SK-N-SH (cell line): Measurements from ENCODE around the gene IL4. TPM values are rescaled to one million over a fixed set of nuclear protein-coding genes. Genes with fewer than 3 reads are reported as not detected.

Source experiments
- CTCF ChIA-PET: fragments of 300-600, 350-600 bp; formaldehyde crosslinking; extraction: SDS; loops from one replicate; lab custom pipeline; 2021; lab: Yijun Ruan, JAX
- POLR2A ChIA-PET: fragments of 350-600 bp; sonication (Branson Sonifier 250); formaldehyde crosslinking; extraction: SDS; loops from one replicate; lab custom pipeline; 2020; ENCODE audit warnings: antibody characterized with exemption, inconsistent platforms; lab: Yijun Ruan, JAX
- DNase-seq: peaks from one replicate; pipeline ENCODE4 v3.0.0; 2012
- H2AFZ ChIP-seq: fragments of 200-600 bp; sonication (generic); 2 replicates; pipeline ENCODE4 v1.8.1; 2016; ENCODE audit warnings: antibody characterized with exemption, mild to moderate bottlenecking, low read depth
- H3F3A ChIP-seq: fragments of 200-600 bp; sonication (generic); replicated peaks from 2 replicates; pipeline ENCODE3; 2016; ENCODE audit warnings: antibody characterized with exemption, mild to moderate bottlenecking; ENCODE audit not compliant: insufficient read depth
- H3K27ac ChIP-seq, 2 experiments: fragments of 200-500 bp in 1 of 2; fragments of 200-600 bp in 1 of 2; sonication (Bioruptor generic) in 1 of 2; sonication (generic), shearing (Covaris generic) in 1 of 2; 2 replicates each; pipeline versions ENCODE4 v1.5.1 to v1.6.1; 2014 to 2016; ENCODE audit warnings: low read depth in 2 of 2, inconsistent platforms in 1 of 2, low read length in 1 of 2, mild to moderate bottlenecking in 1 of 2, mixed read lengths in 1 of 2
- H3K27me3 ChIP-seq: fragments of 200-600 bp; sonication (generic), shearing (Covaris generic); 2 replicates; pipeline ENCODE4 v1.6.1; 2016; ENCODE audit warnings: mixed run types; ENCODE audit not compliant: insufficient read depth
- H3K36me3 ChIP-seq, 2 experiments: fragments of 200-500 bp in 1 of 2; fragments of 200-600 bp in 1 of 2; sonication (Bioruptor generic) in 1 of 2; sonication (generic) in 1 of 2; replicated peaks in 1 of 2; 2 replicates each; pipeline versions ENCODE3 to v1.5.1; 2014 to 2016; ENCODE audit warnings: low read length in 1 of 2, mild to moderate bottlenecking in 1 of 2; ENCODE audit not compliant: insufficient read depth in 2 of 2, control insufficient read depth in 1 of 2
- H3K4me1 ChIP-seq, 2 experiments: fragments of 200-500 bp in 1 of 2; fragments of 200-600 bp in 1 of 2; sonication (Bioruptor generic) in 1 of 2; sonication (generic), shearing (Covaris generic) in 1 of 2; 2 replicates each; pipeline versions ENCODE4 v1.5.1 to v1.6.1; 2014 to 2016; ENCODE audit warnings: low read depth in 1 of 2, low read length in 1 of 2, mixed run types in 1 of 2; ENCODE audit not compliant: insufficient read depth in 2 of 2, control insufficient read depth in 1 of 2
- H3K4me2 ChIP-seq: fragments of 200-600 bp; sonication (generic), shearing (Covaris generic); 2 replicates; pipeline ENCODE4 v1.6.1; 2017; ENCODE audit warnings: mixed run types
- H3K4me3 ChIP-seq, 2 experiments: fragments of 200-500 bp in 1 of 2; fragments of 200-600 bp in 1 of 2; sonication (Bioruptor generic) in 1 of 2; sonication (generic), shearing (Covaris generic) in 1 of 2; 2 replicates each; pipeline versions ENCODE4 v1.5.1 to v1.8.1; 2014 to 2016; ENCODE audit warnings: low read depth in 2 of 2, inconsistent platforms in 1 of 2, low read length in 1 of 2, mild to moderate bottlenecking in 1 of 2, mixed read lengths in 1 of 2, moderate library complexity in 1 of 2
- H3K79me2 ChIP-seq: fragments of 200-600 bp; sonication (generic); 2 replicates; pipeline ENCODE4 v1.8.1; 2017; ENCODE audit warnings: mild to moderate bottlenecking; ENCODE audit not compliant: insufficient read depth
- H3K9ac ChIP-seq: fragments of 200-600 bp; sonication (generic); 2 replicates; pipeline ENCODE4 v1.6.1; 2017; ENCODE audit warnings: mixed run types
- H3K9me2 ChIP-seq: fragments of 200-600 bp; sonication (generic); 2 replicates; pipeline ENCODE4 v1.6.1; 2017; ENCODE audit warnings: mixed run types
- H3K9me3 ChIP-seq: fragments of 200-600 bp; sonication (generic); 2 replicates; pipeline ENCODE4 v1.6.1; 2017; ENCODE audit warnings: mixed run types, mild to moderate bottlenecking, moderate library complexity
- H4K20me1 ChIP-seq: fragments of 200-600 bp; sonication (generic); 2 replicates; pipeline ENCODE4 v1.6.1; 2017; ENCODE audit warnings: mild to moderate bottlenecking, mixed run types; ENCODE audit not compliant: insufficient read depth
- CHD2 ChIP-seq: fragments of 150-350 bp; IDR thresholded peaks from 2 replicates; pipeline ENCODE4 v1.6.1; 2018; ENCODE audit warnings: low read length; ENCODE audit not compliant: partially characterized antibody
- JUND ChIP-seq: IDR thresholded peaks from 2 replicates; pipeline ENCODE4 v1.4.0; 2012
- MEF2A ChIP-seq: IDR thresholded peaks from 2 replicates; pipeline ENCODE4 v1.4.0; 2012; ENCODE audit warnings: low read depth, borderline replicate concordance
- NRF1 ChIP-seq: IDR thresholded peaks from 2 replicates; pipeline ENCODE4 v1.6.1; 2012; ENCODE audit warnings: low read depth, mild to moderate bottlenecking, low read length
- POLR2AphosphoS5 ChIP-seq: IDR thresholded peaks from 2 replicates; pipeline ENCODE4 v1.6.1; 2012; ENCODE audit warnings: low read depth, low read length
- RFX5 ChIP-seq: IDR thresholded peaks from 2 replicates; pipeline ENCODE4 v1.6.1; 2012; ENCODE audit warnings: mild to moderate bottlenecking, improper control_type of control experiment, low read length
- SIN3A ChIP-seq: IDR thresholded peaks from 2 replicates; pipeline ENCODE4 v1.6.1; 2012; ENCODE audit warnings: low read depth, mild to moderate bottlenecking, low read length, moderate library complexity, borderline replicate concordance
- SMC3 ChIP-seq: IDR thresholded peaks from 2 replicates; pipeline ENCODE4 v1.6.1; 2012; ENCODE audit warnings: low read depth, low read length, improper control_type of control experiment
- TCF12 ChIP-seq: IDR thresholded peaks from 2 replicates; pipeline ENCODE4 v1.4.0; 2012
- WGBS: methylation state at CpG from one replicate; pipeline ENCODE4 v1.1.6; 2017; ENCODE audit warnings: low lambda C conversion rate; 5-methylcytosine and 5-hydroxymethylcytosine counted together
- polyA plus RNA-seq, 3 experiments: library from polyadenylated mRNA; depleted of rRNA; stranded (reverse); fragments of >200 nt; gene quantifications; 2 replicates each; pipeline ENCODE4 v1.2.3, GENCODE V29; 2012
- TF ChIP-seq, protein P1 (sequence below): IDR thresholded peaks from 2 replicates; pipeline ENCODE4 v1.4.0; 2012; ENCODE audit warnings: low read depth, borderline replicate concordance
- TF ChIP-seq, protein P2 (sequence below): IDR thresholded peaks from 2 replicates; pipeline ENCODE4; 2012
- TF ChIP-seq, protein P3 (sequence below): fragments of 150-350 bp; IDR thresholded peaks from 2 replicates; pipeline ENCODE4 v1.6.1; 2016; ENCODE audit warnings: mild to moderate bottlenecking, low read depth, low read length
- TF ChIP-seq, protein P4 (sequence below): IDR thresholded peaks from 2 replicates; pipeline ENCODE4 v1.4.0; 2012; ENCODE audit warnings: low read depth
- TF ChIP-seq, protein P5 (sequence below): fragments of 200-600 bp; sonication (generic); IDR thresholded peaks from 2 replicates; pipeline ENCODE4 v1.6.1; 2017; ENCODE audit warnings: antibody characterized with exemption, mild to moderate bottlenecking, moderate library complexity

Gene IL4
- polyA plus RNA-seq, 1 of the 3 experiments (the other 2 are of a cell fraction): not detected

DNA sequence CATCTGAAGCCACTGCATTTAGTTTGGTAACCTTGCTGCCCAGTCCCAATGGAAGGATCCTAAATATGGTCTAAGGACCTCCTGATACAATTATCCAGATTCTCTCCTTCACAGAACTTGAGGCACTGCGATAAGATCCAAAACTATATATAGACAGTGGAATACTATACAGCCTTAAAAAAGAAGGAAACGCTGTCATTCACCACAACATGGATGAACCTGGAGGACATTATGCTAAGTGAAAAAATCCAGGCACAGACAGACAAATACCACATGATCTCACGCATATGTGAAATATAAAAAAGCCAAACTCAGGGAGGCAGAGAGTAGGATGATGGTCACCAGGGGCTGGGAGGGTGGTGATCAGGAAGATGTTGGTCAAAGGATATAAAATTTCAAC is 2.8 kb upstream of the IL4 start:
- no peaks in the 10 kb centered on the region for H3K36me3 ChIP-seq
- ChIA-PET POLR2A (no interaction called here), CTCF (interaction anchor here (0.7 to 0.8 kb wide), 2 partner anchors 12 to 144 kb away, joined by 3 read pairs; no protein-coding TSS in a partner anchor)
- H3K9me2 ChIP-seq: no peaks in the 10 kb centered on the region
- H3K4me1 ChIP-seq: peaks cover 3 to 10% of the 10 kb centered on the region in 2 experiments; a peak in 3 of 4 replicates
- H4K20me1 ChIP-seq: no peaks in the 10 kb centered on the region
- DNase-seq: no peak
- H3K4me3 ChIP-seq: no peak overlapping the region
- H3K27ac ChIP-seq: no peak overlapping the region
- TF ChIP-seq, protein P1, sequence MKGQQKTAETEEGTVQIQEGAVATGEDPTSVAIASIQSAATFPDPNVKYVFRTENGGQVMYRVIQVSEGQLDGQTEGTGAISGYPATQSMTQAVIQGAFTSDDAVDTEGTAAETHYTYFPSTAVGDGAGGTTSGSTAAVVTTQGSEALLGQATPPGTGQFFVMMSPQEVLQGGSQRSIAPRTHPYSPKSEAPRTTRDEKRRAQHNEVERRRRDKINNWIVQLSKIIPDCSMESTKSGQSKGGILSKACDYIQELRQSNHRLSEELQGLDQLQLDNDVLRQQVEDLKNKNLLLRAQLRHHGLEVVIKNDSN: no peak
- no peak for TF ChIP-seq RFX5
- no peak for TF ChIP-seq CHD2
- no peak for TF ChIP-seq JUND
- no peak for TF ChIP-seq MEF2A
- TF ChIP-seq, protein P2, sequence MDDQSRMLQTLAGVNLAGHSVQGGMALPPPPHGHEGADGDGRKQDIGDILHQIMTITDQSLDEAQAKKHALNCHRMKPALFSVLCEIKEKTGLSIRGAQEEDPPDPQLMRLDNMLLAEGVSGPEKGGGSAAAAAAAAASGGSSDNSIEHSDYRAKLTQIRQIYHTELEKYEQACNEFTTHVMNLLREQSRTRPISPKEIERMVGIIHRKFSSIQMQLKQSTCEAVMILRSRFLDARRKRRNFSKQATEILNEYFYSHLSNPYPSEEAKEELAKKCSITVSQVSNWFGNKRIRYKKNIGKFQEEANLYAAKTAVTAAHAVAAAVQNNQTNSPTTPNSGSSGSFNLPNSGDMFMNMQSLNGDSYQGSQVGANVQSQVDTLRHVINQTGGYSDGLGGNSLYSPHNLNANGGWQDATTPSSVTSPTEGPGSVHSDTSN: no peak
- no peak for TF ChIP-seq POLR2AphosphoS5
- TF ChIP-seq, protein P3, sequence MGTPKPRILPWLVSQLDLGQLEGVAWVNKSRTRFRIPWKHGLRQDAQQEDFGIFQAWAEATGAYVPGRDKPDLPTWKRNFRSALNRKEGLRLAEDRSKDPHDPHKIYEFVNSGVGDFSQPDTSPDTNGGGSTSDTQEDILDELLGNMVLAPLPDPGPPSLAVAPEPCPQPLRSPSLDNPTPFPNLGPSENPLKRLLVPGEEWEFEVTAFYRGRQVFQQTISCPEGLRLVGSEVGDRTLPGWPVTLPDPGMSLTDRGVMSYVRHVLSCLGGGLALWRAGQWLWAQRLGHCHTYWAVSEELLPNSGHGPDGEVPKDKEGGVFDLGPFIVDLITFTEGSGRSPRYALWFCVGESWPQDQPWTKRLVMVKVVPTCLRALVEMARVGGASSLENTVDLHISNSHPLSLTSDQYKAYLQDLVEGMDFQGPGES: no peak
- TF ChIP-seq NRF1: no peak
- no peak for TF ChIP-seq SMC3
- TF ChIP-seq, protein P4, sequence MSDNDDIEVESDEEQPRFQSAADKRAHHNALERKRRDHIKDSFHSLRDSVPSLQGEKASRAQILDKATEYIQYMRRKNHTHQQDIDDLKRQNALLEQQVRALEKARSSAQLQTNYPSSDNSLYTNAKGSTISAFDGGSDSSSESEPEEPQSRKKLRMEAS: no peak
- no peak for TF ChIP-seq SIN3A
- TF ChIP-seq, protein P5, sequence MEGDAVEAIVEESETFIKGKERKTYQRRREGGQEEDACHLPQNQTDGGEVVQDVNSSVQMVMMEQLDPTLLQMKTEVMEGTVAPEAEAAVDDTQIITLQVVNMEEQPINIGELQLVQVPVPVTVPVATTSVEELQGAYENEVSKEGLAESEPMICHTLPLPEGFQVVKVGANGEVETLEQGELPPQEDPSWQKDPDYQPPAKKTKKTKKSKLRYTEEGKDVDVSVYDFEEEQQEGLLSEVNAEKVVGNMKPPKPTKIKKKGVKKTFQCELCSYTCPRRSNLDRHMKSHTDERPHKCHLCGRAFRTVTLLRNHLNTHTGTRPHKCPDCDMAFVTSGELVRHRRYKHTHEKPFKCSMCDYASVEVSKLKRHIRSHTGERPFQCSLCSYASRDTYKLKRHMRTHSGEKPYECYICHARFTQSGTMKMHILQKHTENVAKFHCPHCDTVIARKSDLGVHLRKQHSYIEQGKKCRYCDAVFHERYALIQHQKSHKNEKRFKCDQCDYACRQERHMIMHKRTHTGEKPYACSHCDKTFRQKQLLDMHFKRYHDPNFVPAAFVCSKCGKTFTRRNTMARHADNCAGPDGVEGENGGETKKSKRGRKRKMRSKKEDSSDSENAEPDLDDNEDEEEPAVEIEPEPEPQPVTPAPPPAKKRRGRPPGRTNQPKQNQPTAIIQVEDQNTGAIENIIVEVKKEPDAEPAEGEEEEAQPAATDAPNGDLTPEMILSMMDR: no peak
- no peak for TF ChIP-seq TCF12
- no peaks in the 10 kb centered on the region for H3K79me2 ChIP-seq
- no peak overlapping the region for H3K4me2 ChIP-seq
- H3K9me3 ChIP-seq: no peaks in the 10 kb centered on the region
- H3K27me3 ChIP-seq: no peaks in the 10 kb centered on the region
- WGBS: 92% methylated on average over 3 of the region's 3 CpGs
- peaks cover 10% of the 10 kb centered on the region for H3F3A ChIP-seq
- no peak overlapping the region for H2AFZ ChIP-seq
- H3K9ac ChIP-seq: no peak overlapping the region
